ENCODE measurements around the gene ASCC3.

The ASCC3 gene

GRCh38 chr6:100488244-100488643, 392.9 kb downstream of the ASCC3 start:
- no peak for DNase-seq

- DNase-seq = no peak
Measured at GRCh38 chr6:100487638-100488037, 393.5 kb downstream of the ASCC3 start.

- DNase-seq = no peak
Measured at GRCh38 chr6:100485268-100485667, 395.9 kb downstream of the ASCC3 start.

- DNase-seq = no peak
Measured at GRCh38 chr6:100484474-100484873, 396.7 kb downstream of the ASCC3 start.

- no peak for DNase-seq
Measured at GRCh38 chr6:100482698-100483097, 398.4 kb downstream of the ASCC3 start.

GRCh38 chr6:100479179-100480035, 401.7 kb downstream of the ASCC3 start:
- no peak for DNase-seq

GRCh38 chr6:100475554-100476320, 405.4 kb downstream of the ASCC3 start:
- no peak for DNase-seq

- DNase-seq = no peak
Measured at GRCh38 chr6:100473182-100473581, 407.9 kb downstream of the ASCC3 start.

- DNase-seq = peak in 1 of 14 donors; percentile 1
Measured at GRCh38 chr6:100472674-100473073, 408.5 kb downstream of the ASCC3 start.

- no peak for DNase-seq
Measured at GRCh38 chr6:100470422-100471120, 410.6 kb downstream of the ASCC3 start.

- no peak for DNase-seq
Measured at GRCh38 chr6:100469101-100469859, 411.8 kb downstream of the ASCC3 start.

GRCh38 chr6:100468016-100468622, 413.0 kb downstream of the ASCC3 start:
- no peak for DNase-seq

GRCh38 chr6:100467129-100468015, 413.8 kb downstream of the ASCC3 start:
- no peak for DNase-seq

GRCh38 chr6:100466410-100467128, 414.6 kb downstream of the ASCC3 start:
- no peak for DNase-seq

- DNase-seq = no peak
Measured at GRCh38 chr6:100465701-100466409, 415.3 kb downstream of the ASCC3 start.

- DNase-seq = peak in 2 of 14 donors; percentile 5 to 23
Measured at GRCh38 chr6:100464903-100465700, 416.0 kb downstream of the ASCC3 start, which contains the start of gene SIM1. TSS of gene SIM1 (minus strand) at chr6:100464921. CDS start at chr6:100463468, 1,453 bp downstream.

GRCh38 chr6:100464162-100464851, 416.8 kb downstream of the ASCC3 start:
- DNase-seq = no peak

All from C1 segment of cervical spinal cord (tissue), 14 donors.